BLaER1 (cell line): ENCODE data around the gene SPOCD1.
A peak's percentile ranks its signal among the peaks of the same experiment; 100 is the strongest.

ENCODE experiments used
- H3K27ac ChIP-seq: shearing (Covaris generic); formaldehyde crosslinking; 2 replicates; pipeline ENCODE4 v1.8.1; 2022
- H3K27me3 ChIP-seq: shearing (Covaris generic); formaldehyde crosslinking; 2 replicates; pipeline ENCODE4 v1.8.1; 2022
- H3K36me3 ChIP-seq: shearing (Covaris generic); formaldehyde crosslinking; 2 replicates; pipeline ENCODE4 v1.8.1; 2022
- H3K4me1 ChIP-seq: shearing (Covaris generic); formaldehyde crosslinking; 2 replicates; pipeline ENCODE4 v1.8.1; 2022
- H3K4me2 ChIP-seq: shearing (Covaris generic); formaldehyde crosslinking; 2 replicates; pipeline ENCODE4 v1.8.1; 2022
- H3K4me3 ChIP-seq: shearing (Covaris generic); formaldehyde crosslinking; 2 replicates; pipeline ENCODE4 v1.8.1; 2022
- H3K9ac ChIP-seq: shearing (Covaris generic); formaldehyde crosslinking; 2 replicates; pipeline ENCODE4 v1.8.1; 2022
- H3K9me3 ChIP-seq: shearing (Covaris generic); formaldehyde crosslinking; 2 replicates; pipeline ENCODE4 v1.8.1; 2022
- H4K20me1 ChIP-seq: shearing (Covaris generic); formaldehyde crosslinking; 2 replicates; pipeline ENCODE4 v1.8.1; 2022
- Cebpa-rat ChIP-seq: shearing (Covaris generic); IDR thresholded peaks from 2 replicates; pipeline ENCODE4 v1.8.1; 2022

Gene SPOCD1

GRCh38 chr1:31767225-31767624, 48.6 kb downstream of the SPOCD1 start:
- no peaks in the 10 kb centered on the region for H3K36me3 ChIP-seq
- H3K27me3 ChIP-seq = peaks cover 44% of the 10 kb centered on the region
- peak overlapping the region; percentile 17; the same call in 1 of the 2 replicates for H3K4me2 ChIP-seq
- H3K9ac ChIP-seq = no peak overlapping the region
- no peaks in the 10 kb centered on the region for H3K9me3 ChIP-seq
- peaks cover 20% of the 10 kb centered on the region for H4K20me1 ChIP-seq
- peaks cover 52% of the 10 kb centered on the region for H3K4me1 ChIP-seq
- H3K4me3 ChIP-seq = no peak overlapping the region
- TF ChIP-seq Cebpa-rat = no peak
- H3K27ac ChIP-seq = no peak overlapping the region

- peak overlapping the region; percentile 99 for H3K4me2 ChIP-seq
- H3K36me3 ChIP-seq = no peaks in the 10 kb centered on the region
- H3K27me3 ChIP-seq = peaks cover 27% of the 10 kb centered on the region
- no peak overlapping the region for H3K9ac ChIP-seq
- H3K4me1 ChIP-seq = peaks cover 61% of the 10 kb centered on the region
- H4K20me1 ChIP-seq = peaks cover 22% of the 10 kb centered on the region
- H3K9me3 ChIP-seq = no peaks in the 10 kb centered on the region
- no peak for TF ChIP-seq Cebpa-rat
- H3K27ac ChIP-seq = no peak overlapping the region
- no peak overlapping the region for H3K4me3 ChIP-seq
These were observed 50.3 kb downstream of the SPOCD1 start for GRCh38 chr1:31765516-31765915.

DNA sequence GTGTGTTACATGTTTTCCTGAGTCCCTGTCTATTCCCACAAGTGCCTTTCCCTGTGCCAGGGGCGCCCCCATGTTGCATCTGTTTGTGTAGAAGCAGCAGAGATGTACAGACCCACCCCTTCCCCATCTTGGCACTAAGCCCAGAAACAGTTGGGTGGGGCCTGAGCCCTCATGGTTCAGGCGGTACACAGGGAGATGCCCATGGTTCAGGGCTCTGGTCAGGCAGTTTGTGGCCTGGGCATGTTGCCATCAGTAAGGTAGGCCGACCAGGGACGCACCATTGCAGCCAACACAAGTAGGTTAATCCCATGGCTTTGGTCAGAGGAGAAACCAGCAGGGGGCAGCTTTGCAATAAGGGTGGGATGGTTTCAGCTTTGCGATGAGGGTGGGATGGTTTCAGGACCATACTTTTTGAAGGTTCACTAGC, 50.8 kb downstream of the SPOCD1 start:
- H3K4me2 ChIP-seq = peak overlapping the region; percentile 99
- H3K4me1 ChIP-seq = peaks cover 63% of the 10 kb centered on the region

GRCh38 chr1:31764312-31765040, 51.3 kb downstream of the SPOCD1 start, which contains the start of gene ADGRB2:
Gene ADGRB2 (minus strand): TSS chr1:31764340. CDS start chr1:31757221, 7,119 bp downstream.
- Histone ChIP-seq H3K27me3 (peaks cover 17% of the 10 kb centered on the region; the same call in 1 of the 2 replicates), H3K36me3 (no peaks in the 10 kb centered on the region), H3K4me2 (peak within 1 kb of the TSS; percentile 99), H3K9me3 (no peaks in the 10 kb centered on the region), H3K4me1 (peaks cover 69% of the 10 kb centered on the region), H3K4me3 (peak within 1 kb of the TSS; percentile 80), H3K27ac (no peak within 1 kb of the TSS), H4K20me1 (peaks cover 29% of the 10 kb centered on the region), H3K9ac (peak within 1 kb of the TSS; percentile 76)
- TF ChIP-seq Cebpa-rat = no peak

More for the DNA sequence above, 50.8 kb downstream of the SPOCD1 start:
- TF ChIP-seq Cebpa-rat = no peak
- no peaks in the 10 kb centered on the region for H3K9me3 ChIP-seq
- no peak overlapping the region for H3K4me3 ChIP-seq
- H3K27ac ChIP-seq = no peak overlapping the region
- H3K27me3 ChIP-seq = peaks cover 23% of the 10 kb centered on the region; the same call in 1 of the 2 replicates
- no peaks in the 10 kb centered on the region for H3K36me3 ChIP-seq
- no peak overlapping the region for H3K9ac ChIP-seq
- H4K20me1 ChIP-seq = peaks cover 24% of the 10 kb centered on the region

DNA sequence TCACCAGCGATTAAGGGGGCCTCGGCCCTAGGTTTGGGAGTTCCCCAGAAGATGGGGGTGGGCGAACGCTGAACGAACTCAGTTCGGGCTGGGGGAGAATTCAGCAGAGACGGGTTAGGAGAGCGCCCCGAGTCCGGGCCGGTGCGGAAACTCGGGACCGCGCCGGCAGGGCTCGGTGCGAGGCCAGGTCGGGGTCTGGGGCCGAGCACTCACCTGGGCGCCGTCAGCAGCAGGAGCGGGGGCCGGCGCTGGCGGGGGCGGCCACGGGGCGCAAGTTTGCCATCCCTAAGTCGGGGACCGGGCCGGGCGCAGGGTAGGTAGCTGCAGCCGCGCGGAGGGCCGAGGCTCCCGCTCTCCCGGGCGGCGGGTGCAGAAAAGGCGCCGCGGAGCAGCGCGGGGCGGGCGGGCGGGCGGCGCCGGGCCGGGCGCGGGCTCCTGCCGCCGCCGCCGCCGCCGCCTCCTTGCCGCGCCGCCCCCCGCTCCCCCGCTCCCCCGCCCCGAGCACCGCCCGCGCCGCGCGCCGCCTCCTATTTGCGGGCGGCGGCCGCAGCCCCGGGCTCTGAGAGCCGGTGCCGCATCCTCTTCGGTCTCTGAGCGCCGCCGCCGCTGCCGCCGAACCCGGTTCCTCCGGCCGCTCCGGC, 52.0 kb downstream of the SPOCD1 start:
- peaks cover 13% of the 10 kb centered on the region; the same call in 1 of the 2 replicates for H3K27me3 ChIP-seq
- H3K9me3 ChIP-seq = no peaks in the 10 kb centered on the region
- no peak overlapping the region for H3K27ac ChIP-seq
- H3K9ac ChIP-seq = peak overlapping the region; percentile 76
- peak overlapping the region; percentile 80 for H3K4me3 ChIP-seq
- peaks cover 36% of the 10 kb centered on the region for H4K20me1 ChIP-seq
- peak overlapping the region; percentile 99 for H3K4me2 ChIP-seq
- H3K4me1 ChIP-seq = peaks cover 66% of the 10 kb centered on the region
- no peak for TF ChIP-seq Cebpa-rat
- no peaks in the 10 kb centered on the region for H3K36me3 ChIP-seq

- peak overlapping the region; percentile 80 for H3K4me3 ChIP-seq
- TF ChIP-seq Cebpa-rat = no peak
- H3K9me3 ChIP-seq = no peaks in the 10 kb centered on the region
- peaks cover 66% of the 10 kb centered on the region for H3K4me1 ChIP-seq
- peaks cover 44% of the 10 kb centered on the region for H4K20me1 ChIP-seq
- H3K9ac ChIP-seq = peak overlapping the region; percentile 76
- peaks cover 13% of the 10 kb centered on the region; the same call in 1 of the 2 replicates for H3K27me3 ChIP-seq
- H3K36me3 ChIP-seq = no peaks in the 10 kb centered on the region
- peak overlapping the region; percentile 99 for H3K4me2 ChIP-seq
- H3K27ac ChIP-seq = no peak overlapping the region
These were observed 52.8 kb downstream of the SPOCD1 start for GRCh38 chr1:31762726-31763670.

- Histone ChIP-seq H3K4me2 (peak overlapping the region; percentile 99), H3K9me3 (no peaks in the 10 kb centered on the region), H3K27ac (no peak overlapping the region), H3K9ac (no peak overlapping the region), H3K36me3 (no peaks in the 10 kb centered on the region), H4K20me1 (peaks cover 49% of the 10 kb centered on the region), H3K4me1 (peaks cover 63% of the 10 kb centered on the region), H3K4me3 (peak overlapping the region; percentile 80; the same call in 1 of the 2 replicates), H3K27me3 (peaks cover 9% of the 10 kb centered on the region; the same call in 1 of the 2 replicates)
- TF ChIP-seq Cebpa-rat = no peak
These were observed 53.5 kb downstream of the SPOCD1 start for GRCh38 chr1:31762323-31762722.

- no peak for TF ChIP-seq Cebpa-rat
- Histone ChIP-seq H3K9ac (no peak overlapping the region), H3K27me3 (peaks cover 7% of the 10 kb centered on the region; the same call in 1 of the 2 replicates), H3K4me3 (peak overlapping the region; percentile 72; the same call in 1 of the 2 replicates), H3K36me3 (no peaks in the 10 kb centered on the region), H3K4me2 (peak overlapping the region; percentile 99), H3K9me3 (no peaks in the 10 kb centered on the region), H3K4me1 (peaks cover 60% of the 10 kb centered on the region), H3K27ac (no peak overlapping the region), H4K20me1 (peaks cover 49% of the 10 kb centered on the region)
These were observed 53.9 kb downstream of the SPOCD1 start for GRCh38 chr1:31761883-31762282.
